Measurements from ENCODE around the gene TRIM32.

- TF ChIP-seq CTCF (IDR thresholded peaks at IDR 0.05) (no peak), POLR2AphosphoS5 (IDR thresholded peaks at IDR 0.05; ENCODE audit: low read depth, low read length) (no peak)
These were observed 1.9 kb upstream of the TRIM32 start for GRCh38 chr9:116685166-116685565.
